GM12801 (cell line): ENCODE measurements around the gene ZNF862.

ENCODE experiments used
- CTCF ChIP-seq: IDR thresholded peaks from one replicate; pipeline ENCODE4 v1.5.1; 2011; ENCODE audit warnings: control low read depth; ENCODE audit not compliant: insufficient read length; ENCODE audit errors: extremely low read depth

Gene ZNF862

GRCh38 chr7:149881328-149882247, 43.4 kb downstream of the ZNF862 start:
- TF ChIP-seq CTCF, result no peak

GRCh38 chr7:149882248-149883047, 44.3 kb downstream of the ZNF862 start:
- TF ChIP-seq CTCF, result no peak

- no peak for TF ChIP-seq CTCF
These were observed 44.9 kb downstream of the ZNF862 start for GRCh38 chr7:149883048-149883438.

- TF ChIP-seq CTCF, result no peak
These were observed 45.3 kb downstream of the ZNF862 start for GRCh38 chr7:149883452-149883861.

- no peak for TF ChIP-seq CTCF
These were observed 45.8 kb downstream of the ZNF862 start for GRCh38 chr7:149884016-149884415.

- no peak for TF ChIP-seq CTCF
These were observed 46.4 kb downstream of the ZNF862 start for GRCh38 chr7:149884541-149884940.
